Astrocyte (in vitro differentiated cells and primary cell): Measurements from ENCODE around the gene MAP3K6.

Source experiments
- CTCF ChIP-seq: IDR thresholded peaks from 2 replicates; pipeline ENCODE4 v1.5.1; 2011; ENCODE audit warnings: low read depth, mild to moderate bottlenecking, inconsistent platforms, low read length, moderate library complexity; ENCODE audit not compliant: insufficient read depth
- EZH2 ChIP-seq: IDR thresholded peaks from 2 replicates; pipeline ENCODE4 v1.6.1; 2012; ENCODE audit warnings: mild to moderate bottlenecking, low read length, inconsistent platforms; ENCODE audit not compliant: insufficient read depth

GRCh38 chr1:27318596-27318995, 48.2 kb downstream of the MAP3K6 start:
- no peak for TF ChIP-seq EZH2
- TF ChIP-seq CTCF = no peak
